ENCODE measurements around the gene PWWP2A. TPM values are rescaled to one million over a fixed set of nuclear protein-coding genes. Genes with fewer than 3 reads are reported as not detected.
A peak's percentile ranks its signal among the peaks of the same experiment; 100 is the strongest.
"Not testable (repeated sequence)": the region's sequence is repeated elsewhere in the genome, so short reads cannot be mapped to it uniquely, and the experiment has no call there.

The PWWP2A gene
- total RNA-seq, 1 experiment from 2014 or later, result 61.1 TPM

GRCh38 chr5:160165137-160166068, 46.2 kb upstream of the PWWP2A start (continued):
- TF ChIP-seq GTF2I (CRISPR knock-in tag; conservative IDR thresholded peaks at IDR 0.05) (no peak), JAZF1 (CRISPR knock-in tag; IDR thresholded peaks at IDR 0.05) (no peak), RORB (CRISPR knock-in tag; IDR thresholded peaks at IDR 0.05) (no peak), ZNF423 (CRISPR knock-in tag; IDR thresholded peaks at IDR 0.05) (no peak), IRF2 (CRISPR knock-in tag; IDR thresholded peaks at IDR 0.05; ENCODE audit: borderline replicate concordance, low read depth) (no peak), NFYB (CRISPR knock-in tag; conservative IDR thresholded peaks at IDR 0.05; ENCODE audit: low read depth) (peak; percentile 45; the same call in 1 of the 2 replicates), ATF6 (CRISPR knock-in tag; IDR thresholded peaks at IDR 0.05) (no peak), SMAD3 (CRISPR knock-in tag; IDR thresholded peaks at IDR 0.05; ENCODE audit: borderline replicate concordance) (no peak)

GRCh38 chr5:160162910-160163309, 43.7 kb upstream of the PWWP2A start:
- Mint-ChIP-seq H3K27ac (peak overlapping the region; percentile 39), H3K4me1 (peaks cover 75% of the 10 kb centered on the region), H3K36me3 (peaks cover 4% of the 10 kb centered on the region; the same call in 1 of the 2 replicates), H3K4me3 (no peak overlapping the region), H3K9me3 (no peaks in the 10 kb centered on the region), H3K27me3 (ENCODE audit: low read depth) (no peaks in the 10 kb centered on the region)
- POLR2A ChIA-PET, result interaction anchor here (0.7 kb wide), 1 partner anchor 24 kb away, joined by 5 read pairs; no protein-coding TSS in a partner anchor
- DNase-seq (ENCODE audit: low spot score) (no peak), ATAC-seq (no peak)
- TF ChIP-seq ZNF121 (CRISPR knock-in tag; IDR thresholded peaks at IDR 0.05) (peak; percentile 88), OVOL2 (CRISPR knock-in tag; IDR thresholded peaks at IDR 0.05; ENCODE audit: borderline replicate concordance) (no peak), AR (CRISPR knock-in tag; IDR thresholded peaks at IDR 0.05) (no peak)
- CTCF ChIA-PET, result no interaction called here

GRCh38 chr5:160161626-160162025, 42.4 kb upstream of the PWWP2A start:
- TF ChIP-seq ZBTB43 (CRISPR knock-in tag; IDR thresholded peaks at IDR 0.05), result no peak
- TF ChIP-seq CREM (CRISPR knock-in tag; IDR thresholded peaks at IDR 0.05), result no peak
- no peak for TF ChIP-seq FOXP4 (CRISPR knock-in tag; IDR thresholded peaks at IDR 0.05)
- no peaks in the 10 kb centered on the region for H3K9me3 Mint-ChIP-seq
- ChIA-PET CTCF (interaction anchor here (0.6 kb wide), 2 partner anchors 184 to 269 kb away, joined by 3 to 4 read pairs; no protein-coding TSS in a partner anchor), POLR2A (interaction anchor here (0.5 to 1.0 kb wide), 4 partner anchors 21 to 999 kb away, joined by 3 to 9 read pairs (median 5); no protein-coding TSS in a partner anchor)
- peaks cover 64% of the 10 kb centered on the region for H3K4me1 Mint-ChIP-seq
- DNase-seq (ENCODE audit: low spot score) (no peak), ATAC-seq (no peak)
- no peaks in the 10 kb centered on the region for H3K27me3 Mint-ChIP-seq (ENCODE audit: low read depth)
- H3K27ac Mint-ChIP-seq, result peak overlapping the region; percentile 96
- peaks cover 4% of the 10 kb centered on the region; the same call in 1 of the 2 replicates for H3K36me3 Mint-ChIP-seq
- no peak overlapping the region for H3K4me3 Mint-ChIP-seq

- peak overlapping the region; percentile 100 for H3K27ac Mint-ChIP-seq
- 0 out of 2 replicates have a peak overlapping the region, but pooled peaks have one; percentile 12 for H3K4me3 Mint-ChIP-seq
- peaks cover 57% of the 10 kb centered on the region for H3K4me1 Mint-ChIP-seq
- ATAC-seq; H3K9me3 Mint-ChIP-seq; H3K27me3 Mint-ChIP-seq (ENCODE audit: low read depth); DNase-seq (ENCODE audit: low spot score); H3K36me3 Mint-ChIP-seq: not testable (repeated sequence)
- ChIA-PET CTCF (interaction anchor here (0.6 to 1.6 kb wide), 4 partner anchors 15 to 196 kb away, joined by 3 to 9 read pairs (median 5); no protein-coding TSS in a partner anchor), POLR2A (interaction anchor here (0.5 to 1.9 kb wide), 9 partner anchors 22 to 998 kb away, joined by 3 to 19 read pairs (median 4); no protein-coding TSS in a partner anchor)
These were observed 41.6 kb upstream of the PWWP2A start for GRCh38 chr5:160160875-160161274.

Data from WTC11 (cell line).